Heart left ventricle (tissue), 13 donors: ENCODE results near the gene ACADM.

Source experiments
- POLR2A ChIP-seq, 2 donors: fragments of 450-650 bp; IDR thresholded peaks; one replicate each; pipeline ENCODE4 v1.6.1; 2017; ENCODE audit warnings: antibody characterized with exemption in 2 of 2, mild to moderate bottlenecking in 2 of 2, moderate library complexity in 2 of 2
- TF ChIP-seq, protein P1 (sequence below), 12 donors: fragments of 200-600 bp; sonication (generic) in 4 of 12; IDR thresholded peaks; one replicate each; pipeline versions ENCODE4 v1.5.0 to v1.8.0; 2018 to 2022; ENCODE audit warnings: antibody characterized with exemption in 12 of 12, mild to moderate bottlenecking in 5 of 12
- donor health status: ischemic (EF 13 %, LVEDD 7.1; RV severe dilation, severe dysfunction).
- donor health status: DM: no; HTN: yes; CAD: no.
- donor health status: DM: no; HTN: no; CAD: no.
- donor health status: ischemic (EF 25% LVEDD 6.9; RV normal size, moderate dysfunction).
- donor health status: ischemic (EF 25% LVEDD 5.7; RV mildly dilated, moderate dysfunction).
- donor health status: ischemic (EF 35%, LVEDD 5.7; RV mildly dilated, moderate dysfunction).
- donor health status: nonischemic (EF 11% LVEDD 7.7; RV severe dilation, severe dysfunction).
- donor health status: DM: yes; HTN: yes; CAD: no.
- donor health status: PGD.
- donor health status: ischemic (EF 29% LVEDD 5.4; RV normal size, mild dysfunction).
- donor health status: nonischemic (EF 23%, LVEDD 6.1; RV moderate dilation, normal function).

DNA sequence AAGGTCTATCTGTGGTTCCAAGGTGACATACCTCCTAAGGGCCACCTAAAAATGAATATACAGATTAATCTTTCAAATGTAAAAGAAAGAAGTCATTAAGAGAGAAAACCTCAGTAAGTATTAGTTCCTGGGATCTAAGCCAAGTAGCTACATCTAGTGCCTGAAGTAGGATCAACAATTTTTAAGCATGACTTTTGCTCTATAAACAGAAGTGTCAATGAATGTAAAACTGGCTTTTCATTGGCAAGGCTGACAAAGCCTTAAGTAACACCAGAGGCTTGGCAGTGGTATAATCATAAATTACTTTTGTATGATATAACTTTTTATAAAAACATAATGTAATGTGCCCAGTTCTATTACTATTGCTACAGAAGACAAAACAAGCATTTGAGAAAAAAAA lies 12.2 kb upstream of the ACADM start:
- TF ChIP-seq, protein P1, sequence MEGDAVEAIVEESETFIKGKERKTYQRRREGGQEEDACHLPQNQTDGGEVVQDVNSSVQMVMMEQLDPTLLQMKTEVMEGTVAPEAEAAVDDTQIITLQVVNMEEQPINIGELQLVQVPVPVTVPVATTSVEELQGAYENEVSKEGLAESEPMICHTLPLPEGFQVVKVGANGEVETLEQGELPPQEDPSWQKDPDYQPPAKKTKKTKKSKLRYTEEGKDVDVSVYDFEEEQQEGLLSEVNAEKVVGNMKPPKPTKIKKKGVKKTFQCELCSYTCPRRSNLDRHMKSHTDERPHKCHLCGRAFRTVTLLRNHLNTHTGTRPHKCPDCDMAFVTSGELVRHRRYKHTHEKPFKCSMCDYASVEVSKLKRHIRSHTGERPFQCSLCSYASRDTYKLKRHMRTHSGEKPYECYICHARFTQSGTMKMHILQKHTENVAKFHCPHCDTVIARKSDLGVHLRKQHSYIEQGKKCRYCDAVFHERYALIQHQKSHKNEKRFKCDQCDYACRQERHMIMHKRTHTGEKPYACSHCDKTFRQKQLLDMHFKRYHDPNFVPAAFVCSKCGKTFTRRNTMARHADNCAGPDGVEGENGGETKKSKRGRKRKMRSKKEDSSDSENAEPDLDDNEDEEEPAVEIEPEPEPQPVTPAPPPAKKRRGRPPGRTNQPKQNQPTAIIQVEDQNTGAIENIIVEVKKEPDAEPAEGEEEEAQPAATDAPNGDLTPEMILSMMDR (IDR thresholded peaks at IDR 0.05), result no peak
- no peak for TF ChIP-seq POLR2A (IDR thresholded peaks at IDR 0.05)
